GM12864 (cell line): ENCODE data around the gene ZNG1A.
"Not testable (repeated sequence)": the region's sequence is repeated elsewhere in the genome, so short reads cannot be mapped to it uniquely, and the experiment has no call there.

Experiments
- DNase-seq: peaks from one replicate; pipeline ENCODE4 v3.0.0-alpha.2; 2011; ENCODE audit warnings: low read depth
- H3K4me3 ChIP-seq: 2 replicates; pipeline ENCODE4 v1.5.1; 2011; ENCODE audit warnings: mild to moderate bottlenecking, low read depth, low read length, control low read depth
- TF ChIP-seq, protein P1 (sequence below): IDR thresholded peaks from 2 replicates; pipeline ENCODE4 v1.5.1; 2011; ENCODE audit warnings: low read depth, mild to moderate bottlenecking, moderate library complexity, low read length, control low read depth, inconsistent platforms; ENCODE audit errors: missing control alignments

Gene ZNG1A

DNA sequence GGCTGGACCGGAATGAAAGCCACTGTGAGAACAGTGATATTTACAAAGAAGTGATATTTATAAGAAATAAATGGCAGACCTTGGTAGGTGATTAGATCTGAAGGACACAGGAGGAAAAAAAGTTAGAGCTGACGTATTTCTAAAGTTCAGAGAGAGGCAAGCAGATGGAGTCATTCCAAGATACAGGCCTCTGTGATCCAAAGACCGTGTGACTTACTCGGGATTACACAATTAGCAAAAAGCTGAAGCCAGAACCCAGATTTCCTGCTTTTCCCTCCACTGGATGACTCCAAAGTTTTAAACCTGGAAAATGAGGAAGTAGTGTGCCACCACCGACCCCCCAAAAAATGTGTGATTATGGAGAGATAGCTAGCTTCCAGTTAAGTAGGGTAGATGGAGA lies 32.7 kb upstream of the ZNG1A start:
- no peak for DNase-seq
- H3K4me3 ChIP-seq, result no peak overlapping the region
- TF ChIP-seq, protein P1, sequence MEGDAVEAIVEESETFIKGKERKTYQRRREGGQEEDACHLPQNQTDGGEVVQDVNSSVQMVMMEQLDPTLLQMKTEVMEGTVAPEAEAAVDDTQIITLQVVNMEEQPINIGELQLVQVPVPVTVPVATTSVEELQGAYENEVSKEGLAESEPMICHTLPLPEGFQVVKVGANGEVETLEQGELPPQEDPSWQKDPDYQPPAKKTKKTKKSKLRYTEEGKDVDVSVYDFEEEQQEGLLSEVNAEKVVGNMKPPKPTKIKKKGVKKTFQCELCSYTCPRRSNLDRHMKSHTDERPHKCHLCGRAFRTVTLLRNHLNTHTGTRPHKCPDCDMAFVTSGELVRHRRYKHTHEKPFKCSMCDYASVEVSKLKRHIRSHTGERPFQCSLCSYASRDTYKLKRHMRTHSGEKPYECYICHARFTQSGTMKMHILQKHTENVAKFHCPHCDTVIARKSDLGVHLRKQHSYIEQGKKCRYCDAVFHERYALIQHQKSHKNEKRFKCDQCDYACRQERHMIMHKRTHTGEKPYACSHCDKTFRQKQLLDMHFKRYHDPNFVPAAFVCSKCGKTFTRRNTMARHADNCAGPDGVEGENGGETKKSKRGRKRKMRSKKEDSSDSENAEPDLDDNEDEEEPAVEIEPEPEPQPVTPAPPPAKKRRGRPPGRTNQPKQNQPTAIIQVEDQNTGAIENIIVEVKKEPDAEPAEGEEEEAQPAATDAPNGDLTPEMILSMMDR, result no peak

DNA sequence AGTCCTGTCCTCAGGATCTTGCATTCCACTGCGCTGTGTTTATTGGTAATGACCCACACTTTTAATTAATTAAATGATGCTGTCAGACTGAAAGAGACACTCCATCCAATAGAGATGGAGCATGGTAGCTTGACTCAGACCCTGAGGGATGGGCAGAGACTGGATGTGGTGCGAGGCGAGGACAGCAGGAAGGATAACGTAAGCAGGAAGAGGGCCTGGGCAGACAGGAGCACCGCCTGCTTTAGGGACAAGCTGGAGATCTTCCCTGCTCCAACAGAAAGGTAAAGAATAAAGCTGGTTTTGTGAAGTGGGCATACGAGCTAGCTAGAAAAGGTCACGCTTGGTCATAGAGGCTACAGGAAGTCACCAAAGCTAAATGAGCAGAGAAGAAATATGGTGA lies 32.2 kb upstream of the ZNG1A start:
- no peak overlapping the region for H3K4me3 ChIP-seq
- no peak for DNase-seq
- TF ChIP-seq, protein P1, result no peak

DNA sequence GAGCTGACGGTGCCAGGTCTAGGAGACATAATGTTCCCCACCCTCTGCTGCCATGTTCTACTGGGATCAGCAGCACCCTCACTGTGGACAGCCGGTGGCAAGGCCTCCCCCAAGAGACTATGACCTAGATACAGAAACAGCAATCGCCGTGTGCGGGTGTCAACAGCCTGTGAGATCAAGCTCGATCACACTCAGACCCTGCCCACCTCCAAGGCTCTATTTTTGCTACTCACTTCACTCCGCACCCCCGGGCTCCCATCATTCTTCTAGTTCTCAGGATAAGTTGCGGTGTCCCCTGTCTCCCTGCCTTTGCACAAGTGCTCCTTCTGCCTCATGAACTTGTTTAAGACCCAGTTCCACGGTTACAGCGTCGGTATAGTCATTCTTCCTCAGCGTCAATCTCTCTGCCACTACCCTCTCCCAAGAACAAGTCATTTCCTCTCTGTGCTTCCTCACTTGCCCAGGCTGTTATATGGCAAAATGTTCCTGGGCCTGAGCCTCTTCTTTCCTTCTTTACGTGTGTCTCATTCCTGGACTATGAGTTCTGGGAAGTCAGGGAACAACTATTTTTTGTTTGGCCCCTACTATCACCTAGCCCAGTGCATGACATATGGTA lies 30.4 kb upstream of the ZNG1A start:
- TF ChIP-seq, protein P1, result no peak
- H3K4me3 ChIP-seq, result no peak overlapping the region
- no peak for DNase-seq

DNA sequence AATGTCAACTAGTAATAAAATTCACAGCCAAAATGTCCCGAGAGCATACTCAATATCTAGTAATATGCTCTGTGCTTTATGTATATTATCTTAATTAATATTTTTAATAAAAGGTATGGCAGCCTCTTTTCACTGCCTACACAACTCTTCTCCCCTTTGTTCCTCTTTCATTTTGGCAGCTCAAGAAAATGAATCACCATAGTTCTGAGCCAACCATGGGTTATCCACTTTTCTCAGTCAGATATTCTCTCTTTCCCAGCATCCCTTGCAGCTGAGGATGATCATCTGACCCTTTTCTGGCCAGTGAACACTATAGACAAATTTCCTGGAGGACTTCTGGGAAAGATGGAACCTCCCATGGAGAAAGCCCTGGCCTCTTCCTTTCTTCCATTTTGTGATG lies 27.6 kb upstream of the ZNG1A start:
- no peak overlapping the region for H3K4me3 ChIP-seq
- TF ChIP-seq, protein P1, result no peak
- no peak for DNase-seq

DNA sequence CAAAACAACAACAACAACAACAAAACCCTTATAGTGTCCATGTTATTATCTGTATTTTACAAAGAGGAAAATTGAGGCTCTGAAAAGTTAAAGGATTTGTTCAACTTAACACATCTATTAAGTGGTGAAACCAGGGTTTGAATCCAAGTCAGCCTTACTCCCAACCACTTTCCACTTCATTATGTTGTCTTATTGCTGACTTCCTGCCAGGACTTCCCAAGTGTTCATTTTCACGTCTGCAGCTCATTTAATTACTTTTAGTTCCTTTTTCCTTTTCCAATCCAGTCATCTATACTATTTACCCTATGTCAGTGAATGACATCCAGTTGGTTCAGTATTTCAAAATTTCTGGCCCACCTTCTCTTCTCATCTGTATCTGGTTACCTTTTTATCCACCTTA lies 20.7 kb upstream of the ZNG1A start:
- not testable (repeated sequence) for H3K4me3 ChIP-seq, DNase-seq

DNA sequence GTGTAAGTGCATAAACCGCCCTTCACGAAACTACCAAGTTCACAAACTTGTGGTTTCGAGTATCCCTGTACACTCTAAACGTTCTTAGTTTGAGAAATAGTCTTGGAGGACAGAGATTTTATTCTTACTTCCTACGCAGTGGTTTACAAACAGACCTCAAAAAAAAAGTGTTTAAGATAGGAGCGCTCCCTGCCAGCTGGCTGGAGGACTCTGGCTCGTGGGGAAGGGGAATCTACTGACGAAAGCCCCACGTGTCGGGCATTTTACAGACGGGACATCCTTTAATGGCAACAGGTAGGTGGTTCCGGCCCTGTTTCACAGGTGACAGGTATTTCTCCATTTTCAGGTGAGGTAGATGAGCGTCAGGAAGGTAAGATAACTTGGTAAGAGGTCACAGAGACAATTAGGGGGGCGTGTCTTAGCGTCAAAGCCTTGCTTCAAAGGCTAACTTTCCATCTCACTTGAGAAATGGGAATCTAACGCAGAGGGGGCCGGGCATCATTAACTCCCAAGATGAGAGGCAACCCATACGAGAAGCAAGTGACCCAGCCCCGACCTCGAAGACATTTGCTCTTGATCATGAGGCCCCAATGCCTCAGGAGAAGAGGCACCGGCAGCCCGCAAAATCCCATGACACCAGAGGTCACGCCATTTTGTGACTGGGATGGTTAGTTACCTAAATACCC lies 573 bp downstream of the ZNG1A start:
- DNase-seq, result not testable (repeated sequence)
- H3K4me3 ChIP-seq, result peak overlapping the region; percentile 45

DNA sequence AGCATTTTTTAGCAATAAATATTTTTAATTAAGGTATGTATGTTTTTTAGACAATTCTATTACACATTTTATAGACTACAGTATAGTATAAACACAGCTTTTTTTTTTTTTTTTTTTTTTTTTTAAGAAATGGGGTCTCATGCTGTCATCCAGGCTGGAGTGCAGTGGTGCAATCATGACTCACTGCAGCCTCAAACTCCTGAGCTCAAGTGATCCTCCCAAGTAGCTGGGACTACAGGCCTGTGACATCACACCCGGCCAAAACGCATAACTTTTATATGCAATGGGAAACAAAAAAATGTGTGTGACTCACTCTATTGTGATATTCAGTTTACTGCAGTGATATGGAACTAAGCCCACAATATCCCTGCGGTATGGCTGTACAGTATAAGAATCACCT lies 9.1 kb downstream of the ZNG1A start:
- not testable (repeated sequence) for DNase-seq, H3K4me3 ChIP-seq

DNA sequence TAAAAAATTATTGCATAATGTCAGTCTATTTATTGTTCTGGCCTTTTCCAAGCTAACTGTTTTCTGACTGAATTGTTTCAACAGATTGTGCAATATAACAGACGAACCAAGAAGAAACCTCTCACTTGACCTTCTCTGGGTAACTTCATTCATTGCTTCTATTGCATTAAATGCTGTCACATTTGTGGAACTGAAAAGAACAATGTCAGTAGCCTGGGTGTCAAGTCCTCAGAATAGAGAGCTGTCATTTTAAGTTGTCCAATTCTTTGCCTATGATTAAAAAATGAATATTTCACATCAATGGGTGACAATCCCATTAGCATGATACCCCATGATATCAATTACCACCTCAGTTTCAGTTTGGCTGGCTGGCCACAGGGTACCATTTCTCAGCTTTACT lies 19.0 kb downstream of the ZNG1A start:
- not testable (repeated sequence) for DNase-seq

DNA sequence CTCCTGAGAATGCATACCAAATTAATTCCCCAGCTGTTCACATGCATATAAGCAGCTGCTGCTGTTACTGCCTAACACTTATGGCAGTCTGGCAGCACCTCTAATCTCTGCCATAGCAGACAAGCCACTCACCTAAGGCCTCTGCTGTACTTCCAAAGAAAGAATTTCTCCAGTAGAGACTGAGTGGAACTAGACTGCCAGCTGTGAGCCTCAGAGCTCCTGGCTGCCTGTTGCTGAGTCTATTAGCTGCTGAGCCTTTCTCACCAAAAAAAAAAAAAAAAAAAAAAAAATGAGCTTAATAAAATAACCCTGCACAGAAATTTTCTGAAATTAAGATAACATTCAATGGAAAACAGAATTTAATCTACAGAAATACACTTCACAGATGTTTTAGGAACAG lies 27.7 kb downstream of the ZNG1A start:
- DNase-seq, H3K4me3 ChIP-seq: not testable (repeated sequence)

More for the DNA sequence above, 19.0 kb downstream of the ZNG1A start:
- H3K4me3 ChIP-seq, result not testable (repeated sequence)

DNA sequence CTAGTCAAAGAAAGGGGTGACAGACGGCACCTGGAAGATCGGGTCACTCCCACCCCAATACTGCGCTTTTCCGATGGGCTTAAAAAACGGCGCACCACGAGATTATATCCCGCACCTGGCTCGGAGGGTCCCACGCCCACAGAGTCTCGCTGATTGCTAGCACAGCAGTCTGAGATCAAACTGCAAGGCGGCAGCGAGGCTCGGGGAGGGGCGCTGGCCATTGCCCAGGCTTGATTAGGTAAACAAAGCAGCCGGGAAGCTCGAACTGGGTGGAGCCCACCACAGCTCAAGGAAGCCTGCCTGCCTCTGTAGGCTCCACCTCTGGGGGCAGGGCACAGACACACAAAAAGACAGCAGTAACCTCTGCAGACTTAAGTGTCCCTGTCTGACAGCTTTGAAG lies 39.0 kb downstream of the ZNG1A start:
- DNase-seq, result not testable (repeated sequence)

DNA sequence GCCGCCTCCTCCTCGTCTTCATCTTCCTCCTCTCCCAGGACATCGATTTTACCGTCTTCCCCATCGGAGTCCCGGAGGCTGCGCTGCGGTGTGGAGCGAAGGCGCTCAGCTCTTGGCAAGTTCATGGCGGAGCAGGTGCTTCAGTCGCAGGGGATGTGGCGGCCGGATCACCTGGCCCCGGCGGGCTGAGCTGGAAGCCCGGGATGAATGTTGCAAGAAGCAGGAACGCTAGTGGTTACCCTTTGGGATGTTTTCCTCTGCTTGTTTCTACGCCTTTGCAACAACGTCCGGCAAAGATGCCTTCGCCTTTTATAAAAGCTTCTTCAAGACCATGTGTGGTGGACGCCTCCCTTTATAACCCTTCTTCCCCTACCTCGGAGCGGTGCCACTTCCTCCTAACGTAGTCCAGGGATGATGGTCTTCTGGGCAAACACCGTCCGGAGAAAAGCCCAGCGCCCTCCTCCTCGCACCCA lies 60.8 kb downstream of the ZNG1A start, which contains the start of gene FOXD4:
Gene FOXD4 (minus strand): TSS at position 423 of the 473 bp plus-strand sequence. CDS start 298 bp downstream, at position 125.
- not testable (repeated sequence) for DNase-seq, H3K4me3 ChIP-seq

More for the DNA sequence above, 39.0 kb downstream of the ZNG1A start:
- H3K4me3 ChIP-seq, result not testable (repeated sequence)

DNA sequence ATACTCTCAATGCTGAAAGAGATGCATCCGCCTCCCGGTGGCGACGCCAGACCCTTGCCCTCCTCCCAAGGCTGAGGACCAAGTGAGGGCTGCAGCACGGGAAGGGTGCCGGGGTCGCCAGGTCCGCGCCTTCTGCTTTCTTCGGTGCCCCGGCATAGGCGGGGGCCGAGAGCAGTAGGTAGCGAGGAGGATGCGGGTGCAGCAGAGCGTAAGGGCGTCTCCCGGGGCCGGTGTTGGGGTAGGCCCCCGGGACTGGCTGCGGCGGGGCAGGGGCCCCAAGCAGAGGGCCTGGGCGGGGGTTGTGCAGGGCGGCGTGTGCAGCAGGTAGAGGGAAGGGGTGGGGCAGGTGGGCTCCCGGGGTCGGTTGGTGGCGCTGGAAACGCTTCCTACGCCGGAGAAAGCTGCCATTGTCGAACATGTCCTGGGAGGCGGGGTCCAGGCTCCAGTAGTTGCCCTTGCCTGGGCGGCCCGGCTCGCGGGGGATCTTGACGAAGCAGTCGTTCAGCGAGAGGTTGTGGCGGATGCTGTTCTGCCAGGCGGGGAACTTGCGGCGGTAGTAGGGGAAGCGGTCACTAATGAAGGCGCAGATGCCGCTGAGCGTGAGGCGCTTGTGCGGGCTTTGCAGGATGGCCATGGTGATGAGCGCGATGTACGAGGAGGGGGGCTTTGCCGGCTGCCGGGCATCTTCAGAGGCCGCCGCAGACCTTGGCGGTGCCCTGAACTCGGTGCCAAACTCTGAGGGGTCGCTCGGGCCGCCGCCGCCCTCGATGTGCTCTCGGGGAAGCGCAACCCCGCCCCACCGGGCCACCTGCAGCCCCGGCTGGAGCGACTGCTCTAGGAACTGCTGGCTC lies 61.5 kb downstream of the ZNG1A start:
- not testable (repeated sequence) for H3K4me3 ChIP-seq, DNase-seq

DNA sequence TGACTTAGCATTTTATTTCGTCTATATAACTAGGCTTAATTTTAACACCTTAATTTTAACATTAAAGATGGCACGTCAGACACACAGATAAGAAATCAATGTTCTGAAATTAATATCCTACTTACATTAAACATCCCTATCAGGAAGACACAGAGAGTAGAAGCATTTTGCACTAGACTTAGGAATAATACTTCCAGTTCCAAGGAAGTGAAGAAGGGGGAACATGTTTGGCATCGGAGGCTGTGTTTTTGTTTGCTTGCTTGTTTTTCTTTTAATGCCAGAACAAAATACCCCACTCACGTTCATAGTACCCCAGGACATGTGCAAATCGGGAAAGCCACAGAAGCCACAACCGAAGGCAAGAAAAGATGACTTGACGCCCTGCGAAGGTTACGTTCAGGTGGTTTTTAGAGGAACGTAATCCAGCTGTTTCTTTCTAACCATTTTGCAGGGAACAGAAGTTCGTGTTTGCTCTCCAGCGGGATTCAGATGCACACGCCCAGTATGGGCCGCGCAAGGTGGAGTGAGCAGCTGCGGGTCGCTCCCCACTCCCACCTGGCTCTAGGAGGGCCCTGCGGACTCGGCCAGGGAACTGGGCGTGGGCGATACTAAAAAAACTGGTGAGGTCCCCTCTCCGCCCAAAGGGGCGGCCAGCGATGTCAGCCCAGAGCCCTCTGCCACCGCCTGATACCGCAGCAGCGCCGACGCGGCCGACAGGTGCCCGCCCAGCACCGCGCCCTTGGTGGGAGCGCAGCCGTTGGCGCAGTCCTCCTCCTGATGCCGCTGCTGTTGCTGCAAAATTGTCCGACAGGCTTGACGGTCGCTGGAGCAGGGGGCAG lies 62.4 kb downstream of the ZNG1A start:
- not testable (repeated sequence) for H3K4me3 ChIP-seq, DNase-seq
